Nephron progenitor cell (in vitro differentiated cells): Measurements from ENCODE around the gene DCST1.

ENCODE experiments used
- DNase-seq: peaks from one replicate; pipeline ENCODE4 v3.0.0; 2021
- H3K27ac Mint-ChIP-seq: 2 replicates; pipeline ENCODE4 v1.8.0; 2021; ENCODE audit warnings: mild to moderate bottlenecking, moderate library complexity, mixed read lengths
- H3K27me3 Mint-ChIP-seq: 2 replicates; pipeline ENCODE4 v1.8.0; 2021; ENCODE audit warnings: mild to moderate bottlenecking, low read depth, mixed read lengths; ENCODE audit not compliant: poor library complexity
- H3K36me3 Mint-ChIP-seq: 2 replicates; pipeline ENCODE4 v1.8.0; 2021; ENCODE audit warnings: low read depth, mixed read lengths
- H3K4me1 Mint-ChIP-seq: 2 replicates; pipeline ENCODE4 v1.8.0; 2021; ENCODE audit warnings: mixed read lengths
- H3K4me3 Mint-ChIP-seq: 2 replicates; pipeline ENCODE4 v1.8.0; 2021; ENCODE audit warnings: mild to moderate bottlenecking, moderate library complexity, mixed read lengths
- H3K9me3 Mint-ChIP-seq: 2 replicates; pipeline ENCODE4 v1.8.0; 2021; ENCODE audit warnings: mild to moderate bottlenecking, moderate library complexity, mixed read lengths
- CTCF ChIP-seq: fragments of 200-600 bp; sonication (generic); IDR thresholded peaks from 2 replicates; pipeline ENCODE4 v1.5.0; 2021; ENCODE audit warnings: antibody characterized with exemption

The DCST1 gene

GRCh38 chr1:155069551-155070157, 36.0 kb downstream of the DCST1 start:
- Mint-ChIP-seq H3K4me1 (peaks cover 62% of the 10 kb centered on the region), H3K27ac (no peak overlapping the region), H3K27me3 (peaks cover 13% of the 10 kb centered on the region), H3K36me3 (peaks cover 21% of the 10 kb centered on the region), H3K4me3 (peak overlapping the region; percentile 42), H3K9me3 (no peaks in the 10 kb centered on the region)
- DNase-seq, result no peak
- TF ChIP-seq CTCF, result no peak

- no peak for TF ChIP-seq CTCF
- Mint-ChIP-seq H3K27me3 (peaks cover 18% of the 10 kb centered on the region), H3K36me3 (peaks cover 21% of the 10 kb centered on the region), H3K9me3 (no peaks in the 10 kb centered on the region), H3K4me3 (peak overlapping the region; percentile 78), H3K4me1 (peaks cover 58% of the 10 kb centered on the region), H3K27ac (no peak overlapping the region)
- DNase-seq, result no peak
These were observed 36.6 kb downstream of the DCST1 start for GRCh38 chr1:155070158-155070621.

- Mint-ChIP-seq H3K27ac (no peak overlapping the region), H3K9me3 (no peaks in the 10 kb centered on the region), H3K4me1 (peaks cover 63% of the 10 kb centered on the region), H3K4me3 (peak overlapping the region; percentile 78), H3K36me3 (peaks cover 20% of the 10 kb centered on the region), H3K27me3 (peaks cover 16% of the 10 kb centered on the region)
- peak; percentile 62 for TF ChIP-seq CTCF
- DNase-seq, result peak; percentile 88
These were observed 37.3 kb downstream of the DCST1 start for GRCh38 chr1:155070721-155071569.

- peaks cover 13% of the 10 kb centered on the region for H3K27me3 Mint-ChIP-seq
- peak overlapping the region; percentile 64 for H3K27ac Mint-ChIP-seq
- peak overlapping the region; percentile 78 for H3K4me3 Mint-ChIP-seq
- H3K9me3 Mint-ChIP-seq, result no peaks in the 10 kb centered on the region
- peaks cover 61% of the 10 kb centered on the region for H3K4me1 Mint-ChIP-seq
- peak; percentile 64 for DNase-seq
- H3K36me3 Mint-ChIP-seq, result peaks cover 12% of the 10 kb centered on the region
- no peak for TF ChIP-seq CTCF
These were observed 38.1 kb downstream of the DCST1 start for GRCh38 chr1:155071701-155072100.

- Mint-ChIP-seq H3K27ac (no peak overlapping the region), H3K9me3 (no peaks in the 10 kb centered on the region), H3K36me3 (peaks cover 2% of the 10 kb centered on the region), H3K27me3 (peaks cover 16% of the 10 kb centered on the region), H3K4me3 (no peak overlapping the region), H3K4me1 (peaks cover 63% of the 10 kb centered on the region)
- no peak for TF ChIP-seq CTCF
- DNase-seq, result no peak
These were observed 39.1 kb downstream of the DCST1 start for GRCh38 chr1:155072531-155073289.
